Measurements from ENCODE around the gene CCSER2.

The CCSER2 gene

GRCh38 chr10:84540022-84540616 lies 211.7 kb downstream of the CCSER2 start:
- intact Hi-C loops (cut with DNase I): loop anchor here (5.0 to 10.0 kb wide), 2 partner anchors 175 to 1837 kb away; no protein-coding TSS in a partner anchor
- no peak for DNase-seq

DNA sequence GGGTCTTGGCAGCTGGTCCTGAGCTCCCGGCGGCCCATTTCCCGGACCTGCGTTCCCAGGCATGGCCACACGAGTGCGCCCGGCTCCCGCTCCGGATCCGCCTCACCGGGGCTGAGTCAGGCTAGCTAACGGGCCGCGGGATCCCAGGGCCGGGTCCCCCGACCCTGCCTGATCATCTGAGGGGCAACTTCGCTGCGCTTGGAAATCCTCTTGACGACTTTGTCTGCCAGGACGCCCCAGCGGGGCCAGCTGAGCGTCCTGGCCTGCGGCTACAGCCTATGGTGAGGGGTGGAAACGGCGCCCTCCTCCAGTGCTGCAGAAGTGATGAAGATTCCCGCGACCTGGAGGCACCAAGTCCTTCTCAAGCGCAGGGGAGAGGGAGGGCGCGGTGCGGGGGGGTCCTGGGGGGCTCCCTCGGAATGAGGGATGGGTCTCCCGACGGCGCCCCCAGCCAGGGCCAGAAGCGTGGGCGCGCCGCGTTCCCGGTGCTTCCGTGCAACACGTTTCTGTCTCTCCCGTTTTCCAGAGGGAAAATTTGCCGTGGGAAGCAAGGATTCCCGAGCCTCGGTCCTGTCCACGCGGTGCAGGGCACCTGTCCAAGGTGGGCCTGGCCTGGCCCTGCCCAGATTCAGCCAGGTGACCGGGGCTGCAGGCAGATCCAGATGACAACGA lies 212.4 kb downstream of the CCSER2 start:
- DNase-seq: peak; percentile 55 to 96 (median 72)
- intact Hi-C loops (cut with DNase I): loop anchor here (5.0 to 10.0 kb wide), 2 partner anchors 174 to 1837 kb away; no protein-coding TSS in a partner anchor

GRCh38 chr10:84541289-84541637 lies 212.9 kb downstream of the CCSER2 start:
- DNase-seq: no peak
- intact Hi-C loops (cut with DNase I): loop anchor here (5.0 to 10.0 kb wide), 2 partner anchors 174 to 1836 kb away; no protein-coding TSS in a partner anchor

GRCh38 chr10:84542522-84543490 lies 214.4 kb downstream of the CCSER2 start:
- no peak for DNase-seq

DNA sequence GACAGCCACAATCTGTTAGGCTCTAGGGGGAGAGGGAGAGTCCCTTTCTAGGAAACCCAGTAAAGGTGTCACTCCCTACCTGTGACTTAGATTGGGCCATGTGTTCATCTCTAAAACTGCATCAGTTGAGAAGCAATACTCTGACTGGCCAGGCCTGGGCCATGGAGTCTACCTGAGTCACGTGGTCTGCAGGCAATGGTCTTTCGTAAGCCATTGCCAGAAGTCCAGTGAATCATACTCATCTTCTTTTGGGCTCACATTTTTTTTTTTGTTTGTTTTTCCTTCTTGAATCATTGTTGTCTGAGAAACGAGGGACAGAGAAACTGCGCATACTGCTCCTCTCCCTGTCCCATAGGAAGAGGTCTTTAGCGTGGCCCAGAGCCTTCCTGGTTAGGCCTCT lies 215.6 kb downstream of the CCSER2 start:
- intact Hi-C loops (cut with DNase I): loop anchor here (5.0 to 10.0 kb wide), 2 partner anchors 171 to 1833 kb away; no protein-coding TSS in a partner anchor
- DNase-seq: no peak

More at GRCh38 chr10:84542522-84543490, 214.4 kb downstream of the CCSER2 start:
- intact Hi-C loops (cut with DNase I): loop anchor here (5.0 to 10.0 kb wide), 2 partner anchors 172 to 1834 kb away; no protein-coding TSS in a partner anchor

DNA sequence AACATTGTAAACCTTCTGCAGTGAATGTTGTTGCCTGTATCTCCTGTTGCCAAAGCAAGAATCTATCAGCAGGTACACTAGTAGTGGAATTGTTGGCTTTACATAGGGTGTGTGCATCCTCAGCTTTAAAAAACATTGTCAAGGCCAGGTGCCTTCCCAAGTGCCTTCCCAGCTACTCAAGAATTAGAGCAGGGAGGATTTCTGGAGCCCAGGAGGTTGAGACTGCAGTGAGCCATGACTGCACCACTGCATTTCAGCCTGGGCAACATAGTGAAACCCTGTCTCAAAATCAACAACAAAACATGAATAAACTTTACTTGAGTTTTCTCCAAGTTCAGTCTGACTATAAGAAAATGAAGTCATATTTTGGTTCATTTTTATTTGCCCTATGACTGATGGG lies 217.3 kb downstream of the CCSER2 start:
- no peak for DNase-seq
- intact Hi-C loops (cut with DNase I): loop anchor here (10.0 kb wide), 1 partner anchor 169 kb away; no protein-coding TSS in a partner anchor

- DNase-seq: no peak
- intact Hi-C loops (cut with DNase I): loop anchor here (10.0 kb wide), 1 partner anchor 168 kb away; no protein-coding TSS in a partner anchor
These were observed 218.2 kb downstream of the CCSER2 start for GRCh38 chr10:84546609-84547008.

- DNase-seq: no peak
- intact Hi-C loops (cut with DNase I): loop anchor here (10.0 kb wide), 1 partner anchor 167 kb away; no protein-coding TSS in a partner anchor
These were observed 219.2 kb downstream of the CCSER2 start for GRCh38 chr10:84547616-84548015.

DNA sequence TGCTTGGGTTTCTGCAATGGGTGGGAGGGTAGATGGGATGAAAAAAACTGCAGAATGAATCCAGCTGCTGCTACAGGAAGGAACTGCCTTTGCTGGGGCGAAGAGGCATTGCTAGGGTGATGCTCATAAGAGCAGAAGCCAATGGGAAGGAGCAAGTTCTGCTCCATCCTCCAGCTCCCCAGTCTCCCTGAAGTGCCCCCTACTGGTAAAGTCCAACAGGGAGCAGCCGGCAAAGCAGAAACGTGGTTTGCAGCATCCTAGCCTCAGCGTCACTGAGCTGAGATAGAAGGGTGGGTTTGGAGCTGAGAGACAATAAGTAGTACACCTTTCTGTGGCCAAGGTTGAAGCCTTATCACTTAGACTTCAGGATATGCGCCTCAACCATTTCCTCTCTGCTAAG lies 220.5 kb downstream of the CCSER2 start:
- DNase-seq: no peak
- intact Hi-C loops (cut with DNase I): loop anchor here (10.0 kb wide), 1 partner anchor 166 kb away; no protein-coding TSS in a partner anchor

DNA sequence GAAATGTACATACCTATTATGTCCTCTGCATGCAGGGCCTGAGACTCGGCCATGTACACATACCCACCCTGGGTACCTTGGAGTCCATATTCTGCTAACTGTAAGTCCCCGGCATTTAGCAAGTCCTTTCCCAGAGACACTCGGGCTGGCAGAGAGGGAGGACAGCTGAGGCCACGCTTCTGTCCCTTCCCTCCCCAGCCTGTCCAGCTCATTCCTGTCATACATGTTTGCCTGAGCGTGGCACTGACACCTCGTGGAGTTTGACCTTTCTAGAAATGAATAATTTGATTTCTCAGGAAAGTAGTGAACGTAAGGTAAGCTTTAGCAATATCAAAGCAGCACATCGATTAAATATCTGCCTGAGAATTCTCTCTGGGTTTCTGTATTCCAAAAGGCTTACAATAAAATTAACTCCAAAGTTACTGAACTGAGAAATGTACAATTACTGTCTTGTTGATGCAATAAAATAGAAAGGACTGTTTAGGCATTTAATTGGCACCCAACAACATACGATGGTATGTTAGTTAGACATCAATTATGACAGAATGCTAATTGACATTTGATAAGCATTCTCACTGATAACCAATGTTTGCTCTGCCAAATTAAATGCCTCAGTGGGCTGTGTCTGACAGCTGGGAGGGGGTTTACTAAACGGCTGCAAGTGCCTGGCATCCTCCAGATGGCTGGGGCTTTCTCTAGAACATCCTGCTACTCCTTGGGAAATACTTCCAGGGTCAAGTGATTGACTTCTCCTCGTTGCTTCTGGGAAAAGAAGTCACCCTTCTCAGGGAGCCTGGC lies 221.2 kb downstream of the CCSER2 start:
- no peak for DNase-seq
- intact Hi-C loops (cut with DNase I): loop anchor here (10.0 kb wide), 1 partner anchor 165 kb away; no protein-coding TSS in a partner anchor

DNA sequence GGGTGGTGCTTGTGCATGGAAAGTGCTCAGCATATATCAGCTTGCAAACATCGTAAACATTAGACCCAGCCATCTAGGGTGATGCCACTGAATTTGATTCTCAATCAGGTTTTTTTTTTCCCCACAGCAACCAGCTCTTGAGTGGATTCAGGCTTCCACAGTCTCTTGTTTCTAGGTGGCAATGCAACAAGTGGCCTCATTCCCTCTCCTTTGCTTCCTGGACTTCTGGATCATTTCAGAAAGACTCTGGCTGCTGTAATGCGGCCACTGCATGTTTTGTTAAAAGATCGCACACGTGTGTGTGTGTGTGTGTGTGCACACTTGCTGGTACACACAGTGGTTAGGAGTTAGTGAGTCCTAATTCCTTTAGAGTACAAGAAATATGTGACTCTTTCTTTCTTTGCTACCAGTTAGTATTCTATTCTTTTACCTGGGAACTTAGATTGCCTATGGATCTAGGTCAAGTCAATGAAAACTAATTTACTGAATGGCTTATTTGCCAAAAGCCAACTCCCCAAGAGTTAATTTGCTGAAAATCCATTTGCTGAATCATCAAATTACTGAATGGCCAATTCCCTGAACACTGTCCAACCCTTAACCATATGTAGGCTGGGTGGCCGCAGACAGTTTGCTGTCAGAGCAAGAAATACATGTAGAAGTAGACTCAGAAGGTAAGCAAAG lies 222.5 kb downstream of the CCSER2 start:
- intact Hi-C loops (cut with DNase I): no loop called here
- DNase-seq: no peak

DNA sequence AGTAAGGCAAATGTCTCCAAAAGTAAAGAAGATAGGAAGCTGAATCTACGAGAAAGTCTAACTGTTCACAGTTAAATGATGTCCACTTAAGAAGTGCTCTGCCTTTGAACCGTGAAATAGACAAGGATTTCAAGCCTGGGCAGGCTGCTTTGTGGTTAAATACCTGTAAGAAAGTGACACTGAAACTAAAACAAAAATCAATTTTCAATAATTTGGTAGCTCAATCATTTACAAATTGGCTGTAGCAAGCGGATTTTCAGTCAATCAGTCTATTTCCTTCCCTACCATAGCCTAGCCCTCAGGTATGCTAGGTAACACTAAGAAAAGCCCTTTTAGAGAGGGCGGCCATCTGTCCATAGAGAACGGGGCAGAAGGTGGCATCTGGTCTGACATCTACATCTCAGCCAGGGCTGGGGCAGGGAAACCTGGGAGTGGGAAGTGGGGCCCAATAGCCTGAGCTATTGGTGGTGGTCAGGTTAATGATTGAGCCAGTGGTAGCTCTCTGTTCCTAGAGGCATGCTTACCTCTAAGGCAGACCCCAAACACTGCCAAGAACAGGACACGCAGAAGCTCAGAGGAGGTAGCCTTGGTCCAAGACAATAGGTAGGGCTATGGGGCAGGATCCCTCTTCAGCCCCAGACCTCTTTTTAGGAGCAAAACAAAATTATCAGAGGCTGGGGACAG lies 223.2 kb downstream of the CCSER2 start:
- DNase-seq: no peak
- intact Hi-C loops (cut with DNase I): no loop called here

GRCh38 chr10:84552478-84552877 lies 224.1 kb downstream of the CCSER2 start:
- no peak for DNase-seq
- intact Hi-C loops (cut with DNase I): no loop called here

- intact Hi-C loops (cut with DNase I): no loop called here
- no peak for DNase-seq
These were observed 234.2 kb downstream of the CCSER2 start for GRCh38 chr10:84562592-84562991.

GRCh38 chr10:84563355-84563754 lies 235.0 kb downstream of the CCSER2 start:
- DNase-seq: no peak
- intact Hi-C loops (cut with DNase I): no loop called here

DNA sequence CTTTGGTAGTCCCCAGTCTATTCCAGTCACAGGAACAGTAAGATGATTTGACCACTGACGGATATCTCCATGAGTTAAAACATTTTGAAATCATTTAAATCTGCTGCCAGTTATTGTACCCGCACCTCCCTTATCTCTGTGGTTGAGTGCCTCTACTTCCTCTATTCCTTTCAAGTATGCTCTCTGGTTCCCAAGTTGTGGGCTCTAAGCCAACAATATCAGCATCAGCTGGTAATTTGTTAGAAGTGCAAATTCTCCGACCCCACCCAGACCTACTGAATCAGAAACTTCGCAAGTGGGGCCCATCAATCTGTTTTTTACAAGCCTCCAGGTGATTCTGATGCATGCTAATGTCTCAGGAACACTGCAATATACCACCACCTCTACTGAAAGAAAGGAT lies 235.5 kb downstream of the CCSER2 start:
- intact Hi-C loops (cut with DNase I): no loop called here
- DNase-seq: no peak

DNA sequence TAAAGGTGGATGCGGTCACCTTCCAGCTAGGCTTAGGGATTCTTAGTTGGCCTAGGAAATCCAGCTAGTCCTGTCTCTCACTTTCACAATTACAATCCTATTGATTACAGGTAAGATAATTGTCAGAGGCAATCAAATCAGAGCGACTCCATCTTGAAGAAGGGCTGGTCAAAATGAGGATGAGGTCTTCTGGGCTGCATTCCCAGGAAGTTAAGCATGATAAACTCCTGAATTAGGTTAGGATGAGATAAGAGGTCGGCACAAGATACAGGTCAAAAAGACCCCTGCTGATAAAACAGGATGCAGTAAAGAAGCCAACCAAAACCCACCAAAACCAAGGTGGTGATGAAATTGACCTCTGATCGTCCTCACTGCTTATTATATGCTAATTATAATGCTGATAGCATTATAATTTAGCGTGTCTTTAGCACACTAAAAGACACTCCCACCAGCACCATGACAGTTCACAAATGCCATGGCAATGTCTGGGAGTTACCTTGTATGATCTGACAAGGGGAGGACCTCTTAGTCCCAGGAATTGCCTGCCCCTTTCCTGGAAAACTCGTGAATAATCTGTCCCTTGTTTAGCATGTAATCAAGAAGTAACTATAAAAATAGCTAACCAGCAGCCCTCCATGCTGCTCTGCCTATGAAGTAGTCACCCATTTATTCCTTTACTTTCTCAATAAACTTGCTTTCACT lies 237.6 kb downstream of the CCSER2 start:
- intact Hi-C loops (cut with DNase I): no loop called here
- no peak for DNase-seq

GRCh38 chr10:84567133-84567532 lies 238.7 kb downstream of the CCSER2 start:
- DNase-seq: no peak
- intact Hi-C loops (cut with DNase I): no loop called here

Data from posterior cingulate gyrus (tissue), 11 donors.